Panc1 (cell line): ENCODE measurements around the gene PRKCZ.

ENCODE experiments used
- CTCF ChIP-seq: fragments of 450-650 bp; IDR thresholded peaks from 2 replicates; pipeline ENCODE4 v1.5.1; 2017; ENCODE audit warnings: mild to moderate bottlenecking
- POLR2AphosphoS5 ChIP-seq: IDR thresholded peaks from 2 replicates; pipeline ENCODE4 v1.6.1; 2012; ENCODE audit warnings: mild to moderate bottlenecking, low read depth, low read length, moderate library complexity
- REST ChIP-seq, 2 experiments: IDR thresholded peaks; 2 replicates each; pipeline ENCODE4 v1.6.1; 2011 to 2012; ENCODE audit warnings: low read depth in 2 of 2, control low read depth in 1 of 2, low read length in 1 of 2, mild to moderate bottlenecking in 1 of 2, moderate library complexity in 1 of 2; ENCODE audit not compliant: insufficient read depth in 1 of 2
- SIN3A ChIP-seq: IDR thresholded peaks from 2 replicates; pipeline ENCODE4 v1.6.1; 2012; ENCODE audit warnings: low read depth, mild to moderate bottlenecking, low read length, moderate library complexity, borderline replicate concordance; ENCODE audit not compliant: insufficient read depth
- TCF7L2 ChIP-seq: IDR thresholded peaks from 2 replicates; pipeline ENCODE4 v1.6.1; 2011; ENCODE audit warnings: mild to moderate bottlenecking, low read depth, low read length, inconsistent platforms

DNA sequence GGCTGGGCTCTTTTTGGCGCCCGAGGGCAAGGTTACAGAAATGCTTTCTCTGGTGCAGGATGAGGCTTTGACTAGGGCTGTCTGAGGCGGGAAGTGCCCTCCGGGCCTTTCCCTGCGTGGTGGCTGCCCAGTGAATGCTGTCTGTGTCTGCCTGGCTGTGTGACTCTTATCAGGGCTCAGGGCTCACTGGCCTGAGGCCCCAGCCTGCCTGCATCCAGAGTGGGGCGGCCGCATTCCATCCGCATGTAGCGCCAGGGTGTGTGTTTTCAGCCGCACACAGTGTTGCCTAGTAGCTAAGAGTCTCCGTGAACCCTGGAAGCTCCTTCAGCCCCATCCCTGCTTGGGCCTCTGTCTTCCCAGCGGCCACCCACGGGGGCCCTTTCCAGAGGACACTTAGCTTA lies 85.2 kb downstream of the PRKCZ start:
- TF ChIP-seq CTCF: no peak
- no peak for TF ChIP-seq POLR2AphosphoS5
- TF ChIP-seq SIN3A: no peak
- no peak for TF ChIP-seq REST (IDR thresholded peaks at IDR 0.05; ENCODE audit: insufficient read depth in 1 of 2, low read depth in 2 of 2, low read length in 1 of 2)
- TF ChIP-seq TCF7L2: no peak
